Measurements from ENCODE around the gene AFMID. TPM values are rescaled to one million over a fixed set of nuclear protein-coding genes. Genes with fewer than 3 reads are reported as not detected.

The AFMID gene
- total and polyA plus RNA-seq, 2 experiments from 2014 or later: 38.0 to 47.5 TPM

DNA sequence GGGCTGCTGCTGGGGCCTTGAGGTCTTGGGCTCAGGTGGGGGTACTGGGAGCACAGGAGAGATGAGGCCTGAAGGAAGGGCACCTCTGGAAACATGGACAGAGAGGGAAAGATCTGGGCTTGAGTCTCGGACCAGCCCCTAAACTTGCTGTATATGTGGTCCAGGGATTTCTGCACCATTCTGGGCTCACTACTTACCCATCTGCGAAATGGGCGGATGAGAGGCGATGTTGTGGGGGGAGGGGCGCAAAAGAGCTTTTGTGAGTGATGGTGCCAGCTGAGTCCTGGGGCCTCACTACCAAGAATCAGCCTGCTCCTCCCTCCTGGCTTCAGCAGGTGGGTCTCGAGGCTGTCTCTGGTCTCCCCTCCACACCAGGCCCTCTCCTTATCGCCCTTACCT, 40.7 kb upstream of the AFMID start:
- Histone ChIP-seq H2AFZ (no peak overlapping the region), H4K20me1 (replicated peaks; ENCODE audit: insufficient read depth) (no peaks in the 10 kb centered on the region), H3K79me2 (replicated peaks; ENCODE audit: insufficient read depth) (no peaks in the 10 kb centered on the region), H3K27me3 (ENCODE audit: insufficient read depth) (no peaks in the 10 kb centered on the region), H3K4me2 (no peak overlapping the region), H3K27ac (ENCODE audit: low read depth) (no peak overlapping the region), H3K4me3 (no peak overlapping the region), H3K36me3 (ENCODE audit: insufficient read depth) (no peaks in the 10 kb centered on the region), H3F3A (replicated peaks; ENCODE audit: low read depth) (no peaks in the 10 kb centered on the region), H3K9me2 (ENCODE audit: insufficient read depth) (no peaks in the 10 kb centered on the region), H3K4me1 (ENCODE audit: insufficient read depth) (no peaks in the 10 kb centered on the region)
- Mint-ChIP-seq H3K27ac (no peak overlapping the region), H3K9me3 (no peaks in the 10 kb centered on the region; the same call in 2 of the 3 replicates), H3K4me1 (peaks cover 4% of the 10 kb centered on the region; the same call in 1 of the 3 replicates), H3K4me3 (no peak overlapping the region), H3K36me3 (ENCODE audit: low read depth) (no peaks in the 10 kb centered on the region), H3K27me3 (ENCODE audit: insufficient read depth, low read depth, poor library complexity) (peaks cover 2% of the 10 kb centered on the region)
- ATAC-seq (no peak), DNase-seq (ENCODE audit: low spot score) (no peak)
- TF ChIP-seq ZNF331 (CRISPR knock-in tag; IDR thresholded peaks at IDR 0.05; ENCODE audit: low read depth): no peak
- TF ChIP-seq ZNF114 (CRISPR knock-in tag; IDR thresholded peaks at IDR 0.05): no peak
- TF ChIP-seq, protein P1, sequence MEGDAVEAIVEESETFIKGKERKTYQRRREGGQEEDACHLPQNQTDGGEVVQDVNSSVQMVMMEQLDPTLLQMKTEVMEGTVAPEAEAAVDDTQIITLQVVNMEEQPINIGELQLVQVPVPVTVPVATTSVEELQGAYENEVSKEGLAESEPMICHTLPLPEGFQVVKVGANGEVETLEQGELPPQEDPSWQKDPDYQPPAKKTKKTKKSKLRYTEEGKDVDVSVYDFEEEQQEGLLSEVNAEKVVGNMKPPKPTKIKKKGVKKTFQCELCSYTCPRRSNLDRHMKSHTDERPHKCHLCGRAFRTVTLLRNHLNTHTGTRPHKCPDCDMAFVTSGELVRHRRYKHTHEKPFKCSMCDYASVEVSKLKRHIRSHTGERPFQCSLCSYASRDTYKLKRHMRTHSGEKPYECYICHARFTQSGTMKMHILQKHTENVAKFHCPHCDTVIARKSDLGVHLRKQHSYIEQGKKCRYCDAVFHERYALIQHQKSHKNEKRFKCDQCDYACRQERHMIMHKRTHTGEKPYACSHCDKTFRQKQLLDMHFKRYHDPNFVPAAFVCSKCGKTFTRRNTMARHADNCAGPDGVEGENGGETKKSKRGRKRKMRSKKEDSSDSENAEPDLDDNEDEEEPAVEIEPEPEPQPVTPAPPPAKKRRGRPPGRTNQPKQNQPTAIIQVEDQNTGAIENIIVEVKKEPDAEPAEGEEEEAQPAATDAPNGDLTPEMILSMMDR (conservative IDR thresholded peaks at IDR 0.05; ENCODE audit: low read depth in 2 of 2): no peak
- TF ChIP-seq, protein P2, sequence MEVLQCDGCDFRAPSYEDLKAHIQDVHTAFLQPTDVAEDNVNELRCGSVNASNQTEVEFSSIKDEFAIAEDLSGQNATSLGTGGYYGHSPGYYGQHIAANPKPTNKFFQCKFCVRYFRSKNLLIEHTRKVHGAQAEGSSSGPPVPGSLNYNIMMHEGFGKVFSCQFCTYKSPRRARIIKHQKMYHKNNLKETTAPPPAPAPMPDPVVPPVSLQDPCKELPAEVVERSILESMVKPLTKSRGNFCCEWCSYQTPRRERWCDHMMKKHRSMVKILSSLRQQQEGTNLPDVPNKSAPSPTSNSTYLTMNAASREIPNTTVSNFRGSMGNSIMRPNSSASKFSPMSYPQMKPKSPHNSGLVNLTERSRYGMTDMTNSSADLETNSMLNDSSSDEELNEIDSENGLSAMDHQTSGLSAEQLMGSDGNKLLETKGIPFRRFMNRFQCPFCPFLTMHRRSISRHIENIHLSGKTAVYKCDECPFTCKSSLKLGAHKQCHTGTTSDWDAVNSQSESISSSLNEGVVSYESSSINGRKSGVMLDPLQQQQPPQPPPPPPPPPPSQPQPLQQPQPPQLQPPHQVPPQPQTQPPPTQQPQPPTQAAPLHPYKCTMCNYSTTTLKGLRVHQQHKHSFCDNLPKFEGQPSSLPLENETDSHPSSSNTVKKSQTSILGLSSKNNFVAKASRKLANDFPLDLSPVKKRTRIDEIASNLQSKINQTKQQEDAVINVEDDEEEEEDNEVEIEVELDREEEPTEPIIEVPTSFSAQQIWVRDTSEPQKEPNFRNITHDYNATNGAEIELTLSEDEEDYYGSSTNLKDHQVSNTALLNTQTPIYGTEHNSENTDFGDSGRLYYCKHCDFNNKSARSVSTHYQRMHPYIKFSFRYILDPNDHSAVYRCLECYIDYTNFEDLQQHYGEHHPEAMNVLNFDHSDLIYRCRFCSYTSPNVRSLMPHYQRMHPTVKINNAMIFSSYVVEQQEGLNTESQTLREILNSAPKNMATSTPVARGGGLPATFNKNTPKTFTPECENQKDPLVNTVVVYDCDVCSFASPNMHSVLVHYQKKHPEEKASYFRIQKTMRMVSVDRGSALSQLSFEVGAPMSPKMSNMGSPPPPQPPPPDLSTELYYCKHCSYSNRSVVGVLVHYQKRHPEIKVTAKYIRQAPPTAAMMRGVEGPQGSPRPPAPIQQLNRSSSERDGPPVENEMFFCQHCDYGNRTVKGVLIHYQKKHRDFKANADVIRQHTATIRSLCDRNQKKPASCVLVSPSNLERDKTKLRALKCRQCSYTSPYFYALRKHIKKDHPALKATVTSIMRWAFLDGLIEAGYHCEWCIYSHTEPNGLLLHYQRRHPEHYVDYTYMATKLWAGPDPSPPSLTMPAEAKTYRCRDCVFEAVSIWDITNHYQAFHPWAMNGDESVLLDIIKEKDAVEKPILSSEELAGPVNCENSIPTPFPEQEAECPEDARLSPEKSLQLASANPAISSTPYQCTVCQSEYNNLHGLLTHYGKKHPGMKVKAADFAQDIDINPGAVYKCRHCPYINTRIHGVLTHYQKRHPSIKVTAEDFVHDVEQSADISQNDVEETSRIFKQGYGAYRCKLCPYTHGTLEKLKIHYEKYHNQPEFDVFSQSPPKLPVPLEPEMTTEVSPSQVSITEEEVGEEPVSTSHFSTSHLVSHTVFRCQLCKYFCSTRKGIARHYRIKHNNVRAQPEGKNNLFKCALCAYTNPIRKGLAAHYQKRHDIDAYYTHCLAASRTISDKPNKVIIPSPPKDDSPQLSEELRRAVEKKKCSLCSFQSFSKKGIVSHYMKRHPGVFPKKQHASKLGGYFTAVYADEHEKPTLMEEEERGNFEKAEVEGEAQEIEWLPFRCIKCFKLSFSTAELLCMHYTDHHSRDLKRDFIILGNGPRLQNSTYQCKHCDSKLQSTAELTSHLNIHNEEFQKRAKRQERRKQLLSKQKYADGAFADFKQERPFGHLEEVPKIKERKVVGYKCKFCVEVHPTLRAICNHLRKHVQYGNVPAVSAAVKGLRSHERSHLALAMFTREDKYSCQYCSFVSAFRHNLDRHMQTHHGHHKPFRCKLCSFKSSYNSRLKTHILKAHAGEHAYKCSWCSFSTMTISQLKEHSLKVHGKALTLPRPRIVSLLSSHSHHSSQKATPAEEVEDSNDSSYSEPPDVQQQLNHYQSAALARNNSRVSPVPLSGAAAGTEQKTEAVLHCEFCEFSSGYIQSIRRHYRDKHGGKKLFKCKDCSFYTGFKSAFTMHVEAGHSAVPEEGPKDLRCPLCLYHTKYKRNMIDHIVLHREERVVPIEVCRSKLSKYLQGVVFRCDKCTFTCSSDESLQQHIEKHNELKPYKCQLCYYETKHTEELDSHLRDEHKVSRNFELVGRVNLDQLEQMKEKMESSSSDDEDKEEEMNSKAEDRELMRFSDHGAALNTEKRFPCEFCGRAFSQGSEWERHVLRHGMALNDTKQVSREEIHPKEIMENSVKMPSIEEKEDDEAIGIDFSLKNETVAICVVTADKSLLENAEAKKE (CRISPR knock-in tag; IDR thresholded peaks at IDR 0.05): no peak
- TF ChIP-seq, protein P3, sequence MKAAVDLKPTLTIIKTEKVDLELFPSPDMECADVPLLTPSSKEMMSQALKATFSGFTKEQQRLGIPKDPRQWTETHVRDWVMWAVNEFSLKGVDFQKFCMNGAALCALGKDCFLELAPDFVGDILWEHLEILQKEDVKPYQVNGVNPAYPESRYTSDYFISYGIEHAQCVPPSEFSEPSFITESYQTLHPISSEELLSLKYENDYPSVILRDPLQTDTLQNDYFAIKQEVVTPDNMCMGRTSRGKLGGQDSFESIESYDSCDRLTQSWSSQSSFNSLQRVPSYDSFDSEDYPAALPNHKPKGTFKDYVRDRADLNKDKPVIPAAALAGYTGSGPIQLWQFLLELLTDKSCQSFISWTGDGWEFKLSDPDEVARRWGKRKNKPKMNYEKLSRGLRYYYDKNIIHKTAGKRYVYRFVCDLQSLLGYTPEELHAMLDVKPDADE (IDR thresholded peaks at IDR 0.05): no peak
- no peak for TF ChIP-seq EZH2 (IDR thresholded peaks at IDR 0.05; ENCODE audit: low read depth, unreplicated experiment)
- no peak for TF ChIP-seq EZH2phosphoT487 (IDR thresholded peaks at IDR 0.05; ENCODE audit: unreplicated experiment)
- TF ChIP-seq JUNB (IDR thresholded peaks at IDR 0.05; ENCODE audit: unreplicated experiment): no peak
- TF ChIP-seq POLR2AphosphoS5 (IDR thresholded peaks at IDR 0.05; ENCODE audit: low read depth): no peak
- TF ChIP-seq, protein P4, sequence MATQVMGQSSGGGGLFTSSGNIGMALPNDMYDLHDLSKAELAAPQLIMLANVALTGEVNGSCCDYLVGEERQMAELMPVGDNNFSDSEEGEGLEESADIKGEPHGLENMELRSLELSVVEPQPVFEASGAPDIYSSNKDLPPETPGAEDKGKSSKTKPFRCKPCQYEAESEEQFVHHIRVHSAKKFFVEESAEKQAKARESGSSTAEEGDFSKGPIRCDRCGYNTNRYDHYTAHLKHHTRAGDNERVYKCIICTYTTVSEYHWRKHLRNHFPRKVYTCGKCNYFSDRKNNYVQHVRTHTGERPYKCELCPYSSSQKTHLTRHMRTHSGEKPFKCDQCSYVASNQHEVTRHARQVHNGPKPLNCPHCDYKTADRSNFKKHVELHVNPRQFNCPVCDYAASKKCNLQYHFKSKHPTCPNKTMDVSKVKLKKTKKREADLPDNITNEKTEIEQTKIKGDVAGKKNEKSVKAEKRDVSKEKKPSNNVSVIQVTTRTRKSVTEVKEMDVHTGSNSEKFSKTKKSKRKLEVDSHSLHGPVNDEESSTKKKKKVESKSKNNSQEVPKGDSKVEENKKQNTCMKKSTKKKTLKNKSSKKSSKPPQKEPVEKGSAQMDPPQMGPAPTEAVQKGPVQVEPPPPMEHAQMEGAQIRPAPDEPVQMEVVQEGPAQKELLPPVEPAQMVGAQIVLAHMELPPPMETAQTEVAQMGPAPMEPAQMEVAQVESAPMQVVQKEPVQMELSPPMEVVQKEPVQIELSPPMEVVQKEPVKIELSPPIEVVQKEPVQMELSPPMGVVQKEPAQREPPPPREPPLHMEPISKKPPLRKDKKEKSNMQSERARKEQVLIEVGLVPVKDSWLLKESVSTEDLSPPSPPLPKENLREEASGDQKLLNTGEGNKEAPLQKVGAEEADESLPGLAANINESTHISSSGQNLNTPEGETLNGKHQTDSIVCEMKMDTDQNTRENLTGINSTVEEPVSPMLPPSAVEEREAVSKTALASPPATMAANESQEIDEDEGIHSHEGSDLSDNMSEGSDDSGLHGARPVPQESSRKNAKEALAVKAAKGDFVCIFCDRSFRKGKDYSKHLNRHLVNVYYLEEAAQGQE (IDR thresholded peaks at IDR 0.05; ENCODE audit: unreplicated experiment): no peak
- TF ChIP-seq NANOG (IDR thresholded peaks at IDR 0.05; ENCODE audit: borderline replicate concordance): no peak
- TF ChIP-seq STAT1 (IDR thresholded peaks at IDR 0.05; ENCODE audit: unreplicated experiment): no peak
- no peak for TF ChIP-seq CREB1 (CRISPR knock-in tag; IDR thresholded peaks at IDR 0.05; ENCODE audit: low read depth)
